K562 (cell line): ENCODE data around the gene WDR81. TPM values are rescaled to one million over a fixed set of nuclear protein-coding genes. Genes with fewer than 3 reads are reported as not detected.

ENCODE experiments used
- ATAC-seq: fragments of 200-7000 bp; cut with Tn5 transposase; 3 replicates; pipeline ENCODE4 v1.9.1; 2020; ENCODE audit warnings: moderate library complexity
- BruUV-seq: library from RNA; stranded (reverse); fragments of 400-500 nt; replicated peaks from 2 replicates; lab custom pipeline; 2021; lab: Mats Ljungman, UMichigan
- CTCF ChIA-PET: fragments of 300-600 bp; formaldehyde crosslinking; extraction: SDS; loops from one replicate; lab custom pipeline; 2021; ENCODE audit warnings: low intra/inter-chr PET ratio; lab: Yijun Ruan, JAX
- POLR2A ChIA-PET: fragments of 300-600, 350-650 bp; sonication (Branson Sonifier 250); formaldehyde crosslinking; extraction: SDS; loops from one replicate; lab custom pipeline; 2021; ENCODE audit warnings: antibody characterized with exemption, inconsistent platforms; lab: Yijun Ruan, JAX
- DNase-seq, 4 experiments: peaks; one replicate each; pipeline versions ENCODE4 v3.0.0 to v3.0.0-alpha.2; 2011 to 2018; ENCODE audit warnings: low spot score in 3 of 4, mixed read lengths in 3 of 4; ENCODE audit errors: extremely low read depth in 1 of 4
- FAIRE-seq: peaks from 2 replicates; lab custom pipeline; 2011; peaks lifted over from hg19 to GRCh38; lab: Jason Lieb, UNC
- H2AFZ ChIP-seq: 2 replicates; pipeline ENCODE4 v1.6.0; 2011; ENCODE audit warnings: low read depth, low read length, control low read depth, inconsistent platforms
- H3K27ac ChIP-seq: fragments of 200-600 bp; 3 replicates; pipeline ENCODE4 v1.8.0; 2011; ENCODE audit warnings: low read depth, mild to moderate bottlenecking, control low read depth, inconsistent platforms, low read length, moderate library complexity, mixed read lengths; ENCODE audit errors: extremely low read depth
- H3K27me3 ChIP-seq, 2 experiments: fragments of 300-600 bp in 1 of 2; 2 replicates in 1 of 2; 3 replicates in 1 of 2; pipeline versions ENCODE4 v1.6.0 to v1.8.0; 2011; ENCODE audit warnings: inconsistent platforms in 2 of 2, low read length in 2 of 2, mild to moderate bottlenecking in 1 of 2, mixed read lengths in 1 of 2, moderate library complexity in 1 of 2; ENCODE audit not compliant: control insufficient read depth in 2 of 2, insufficient read depth in 2 of 2
- H3K36me3 ChIP-seq: fragments of 300-600 bp; 3 replicates; pipeline ENCODE4 v1.8.0; 2011; ENCODE audit warnings: mild to moderate bottlenecking, low read length, inconsistent platforms; ENCODE audit not compliant: control insufficient read depth, insufficient read depth
- H3K4me1 ChIP-seq, 2 experiments: fragments of 200-600 bp in 1 of 2; replicated peaks in 1 of 2; 2 replicates in 1 of 2; 3 replicates in 1 of 2; pipeline versions ENCODE4 v1.5.1 to v1.8.0; 2011; ENCODE audit warnings: inconsistent platforms in 2 of 2, low read length in 2 of 2, mild to moderate bottlenecking in 1 of 2, mixed read lengths in 1 of 2, moderate library complexity in 1 of 2; ENCODE audit not compliant: control insufficient read depth in 2 of 2, insufficient read depth in 2 of 2
- H3K4me2 ChIP-seq: 2 replicates; pipeline ENCODE4 v1.6.1; 2011; ENCODE audit warnings: low read length, control low read depth, inconsistent platforms, mixed read lengths; ENCODE audit not compliant: insufficient read depth
- H3K4me3 ChIP-seq: fragments of 200-600 bp; sonication (generic), shearing (Covaris generic); 2 replicates; pipeline ENCODE4 v1.5.1; 2016; ENCODE audit warnings: control low read depth, inconsistent platforms
- H3K79me2 ChIP-seq: fragments of 200-600 bp; 3 replicates; pipeline ENCODE4 v1.8.0; 2011; ENCODE audit warnings: low read length, inconsistent platforms; ENCODE audit not compliant: control insufficient read depth, insufficient read depth
- H3K9ac ChIP-seq, 2 experiments: 2 replicates each; pipeline versions ENCODE4 v1.6.0 to v1.6.1; 2011; ENCODE audit warnings: low read depth in 2 of 2, low read length in 2 of 2, control low read depth in 1 of 2, inconsistent platforms in 1 of 2, mild to moderate bottlenecking in 1 of 2, mixed read lengths in 1 of 2; ENCODE audit not compliant: insufficient read depth in 1 of 2
- H3K9me1 ChIP-seq: one replicate; pipeline ENCODE4 v1.6.0; 2011; ENCODE audit warnings: inconsistent platforms, mild to moderate bottlenecking, low read length, moderate library complexity; ENCODE audit not compliant: control insufficient read depth, insufficient read depth
- H3K9me3 ChIP-seq: replicated peaks from 2 replicates; pipeline ENCODE4 v1.5.1; 2011; ENCODE audit warnings: low read depth, low read length, inconsistent platforms; ENCODE audit not compliant: control insufficient read depth, insufficient read depth
- H4K20me1 ChIP-seq: replicated peaks from 2 replicates; pipeline ENCODE4 v1.6.1; 2011; ENCODE audit warnings: low read length, inconsistent platforms, mixed read lengths; ENCODE audit not compliant: control insufficient read depth, insufficient read depth
- CREM ChIP-seq: IDR thresholded peaks from 2 replicates; pipeline ENCODE4 v1.6.1; 2014; ENCODE audit warnings: antibody characterized with exemption, low read depth
- DDX20 ChIP-seq: fragments of 450-650 bp; IDR thresholded peaks from 2 replicates; pipeline ENCODE4 v1.6.1; 2016; ENCODE audit warnings: missing genetic modification characterization, low read depth, mild to moderate bottlenecking, missing compliant biosample characterization, moderate library complexity
- DNMT1 ChIP-seq: fragments of 450-650 bp; IDR thresholded peaks from 2 replicates; pipeline ENCODE4 v1.6.1; 2016; ENCODE audit warnings: antibody characterized with exemption, mild to moderate bottlenecking
- ESRRA ChIP-seq: fragments of 450-650 bp; IDR thresholded peaks from 2 replicates; pipeline ENCODE4 v1.6.1; 2014; ENCODE audit warnings: low read depth, mild to moderate bottlenecking, moderate library complexity, borderline replicate concordance
- GABPB1 ChIP-seq: sonication (generic); formaldehyde crosslinking; IDR thresholded peaks from 2 replicates; pipeline ENCODE4 v1.8.0; 2022; ENCODE audit warnings: mild to moderate bottlenecking, missing genetic modification reagents
- GATAD2B ChIP-seq: fragments of 450-650 bp; IDR thresholded peaks from 2 replicates; pipeline ENCODE4 v1.6.1; 2017; ENCODE audit warnings: mild to moderate bottlenecking, borderline replicate concordance
- KLF16 ChIP-seq: IDR thresholded peaks from 2 replicates; pipeline ENCODE4 v1.6.1; 2016; ENCODE audit warnings: antibody characterized with exemption
- MEIS2 ChIP-seq: fragments of 450-650 bp; IDR thresholded peaks from 2 replicates; pipeline ENCODE4 v1.6.1; 2014; ENCODE audit warnings: mild to moderate bottlenecking; ENCODE audit not compliant: partially characterized antibody
- PCBP2 ChIP-seq: fragments of 200-400 bp; formaldehyde crosslinking; IDR thresholded peaks from 2 replicates; pipeline ENCODE4 v1.6.1; 2018; ENCODE audit warnings: low read length, low read depth, mild to moderate bottlenecking, moderate library complexity; ENCODE audit not compliant: poor library complexity, severe bottlenecking
- POLR2AphosphoS2 ChIP-seq: IDR thresholded peaks from 2 replicates; pipeline ENCODE4 v1.6.1; 2012; ENCODE audit warnings: low read length, improper control_type of control experiment
- PRMT5 ChIP-seq: sonication (generic); formaldehyde crosslinking; IDR thresholded peaks from 2 replicates; pipeline ENCODE4 v1.5.0; 2020; ENCODE audit warnings: missing genetic modification reagents
- RAD21 ChIP-seq, 2 experiments: fragments of 250-450 bp in 1 of 2; fragments of 450-650 bp in 1 of 2; sonication (Bioruptor Pico) in 1 of 2; formaldehyde crosslinking in 1 of 2; IDR thresholded peaks in 1 of 2; conservative IDR thresholded peaks in 1 of 2; 2 replicates each; pipeline versions ENCODE4 v1.4.0 to v1.8.0; 2020 to 2022; ENCODE audit warnings: mild to moderate bottlenecking in 2 of 2, moderate library complexity in 1 of 2
- RCOR1 ChIP-seq, 2 experiments: IDR thresholded peaks; 2 replicates each; pipeline ENCODE4 v1.6.1; 2012; ENCODE audit warnings: low read depth in 2 of 2, low read length in 2 of 2, borderline replicate concordance in 1 of 2, improper control_type of control experiment in 1 of 2
- RFX7 ChIP-seq: fragments of 250-450 bp; sonication (Bioruptor Pico); IDR thresholded peaks from 2 replicates; pipeline ENCODE4 v1.5.1; 2021; ENCODE audit warnings: mild to moderate bottlenecking
- ZNF197 ChIP-seq: fragments of 200-800 bp; sonication (Bioruptor generic); IDR thresholded peaks from 2 replicates; pipeline ENCODE4 v1.6.1; 2016; ENCODE audit warnings: low read depth, missing genetic modification characterization, missing compliant biosample characterization
- ZNF23 ChIP-seq: fragments of 250-450 bp; sonication (Bioruptor Pico); IDR thresholded peaks from 2 replicates; pipeline ENCODE4 v1.4.0; 2020; ENCODE audit warnings: mild to moderate bottlenecking
- WGBS: fragments of 100-300 bp; shearing (Covaris generic); methylation state at CpG from one replicate; pipeline ENCODE4 v1.1.6; 2016; ENCODE audit warnings: low coverage, mixed read lengths; ENCODE audit not compliant: insufficient coverage; ENCODE audit errors: missing lambda C conversion rate; 5-methylcytosine and 5-hydroxymethylcytosine counted together
- in situ Hi-C: fragments of 300-500 bp; cut with MboI; formaldehyde crosslinking; loops from 4 replicates; pipeline ENCODE4 v1.15.0; 2018; ENCODE audit warnings: inconsistent platforms, mixed read lengths
- intact Hi-C: fragments of 100-400 bp; cut with micrococcal nuclease; formaldehyde crosslinking; loops from 2 replicates; pipeline ENCODE4 v1.14.2; 2022
- polyA plus RNA-seq, 8 experiments: library from polyadenylated mRNA; depleted of rRNA in 4 of 8; stranded (reverse) in 5 of 8; unstranded in 3 of 8; fragments of >200 nt; fragmentation: Nextera tagmentation in 2 of 8; fragmentation: Illumina TruSeq in 1 of 8; extraction: Ambion mirVana in 2 of 8; extraction: Trizol in 1 of 8; gene quantifications; 2 replicates each; pipeline versions ENCODE4 v1.2.1 to v1.2.3, GENCODE V29; 2011 to 2014; ENCODE audit warnings: inconsistent platforms in 1 of 8, missing spikeins in 1 of 8
- total RNA-seq, 7 experiments: library from RNA; depleted of rRNA in 6 of 7; stranded (reverse); fragments of >200 nt in 6 of 7; fragmentation: Illumina TruSeq in 2 of 7; extraction: Trizol in 2 of 7; gene quantifications; 2 replicates each; pipeline versions ENCODE4 v1.2.1 to v1.2.3, GENCODE V29; 2011 to 2021; ENCODE audit warnings: low replicate concordance in 1 of 7
- TF ChIP-seq, protein P1 (sequence below): IDR thresholded peaks from 2 replicates; pipeline ENCODE4 v1.6.1; 2016; ENCODE audit warnings: missing genetic modification characterization, missing compliant biosample characterization
- TF ChIP-seq, protein P2 (sequence below), 3 experiments: IDR thresholded peaks in 2 of 3; conservative IDR thresholded peaks in 1 of 3; 2 replicates each; pipeline ENCODE4 v1.5.1; 2011 to 2012; ENCODE audit warnings: low read length in 3 of 3, mild to moderate bottlenecking in 3 of 3, control low read depth in 2 of 3, improper control_type of control experiment in 1 of 3, inconsistent platforms in 1 of 3, low read depth in 1 of 3, mixed read lengths in 1 of 3, moderate library complexity in 1 of 3; ENCODE audit not compliant: insufficient read depth in 2 of 3

WDR81 gene
- total and polyA plus RNA-seq, 9 of the 15 experiments (the other 6 are each of a cell fraction or from before 2014, with no cell fraction given), result 0.01 to 17.1 (median 3.3) TPM

DNA sequence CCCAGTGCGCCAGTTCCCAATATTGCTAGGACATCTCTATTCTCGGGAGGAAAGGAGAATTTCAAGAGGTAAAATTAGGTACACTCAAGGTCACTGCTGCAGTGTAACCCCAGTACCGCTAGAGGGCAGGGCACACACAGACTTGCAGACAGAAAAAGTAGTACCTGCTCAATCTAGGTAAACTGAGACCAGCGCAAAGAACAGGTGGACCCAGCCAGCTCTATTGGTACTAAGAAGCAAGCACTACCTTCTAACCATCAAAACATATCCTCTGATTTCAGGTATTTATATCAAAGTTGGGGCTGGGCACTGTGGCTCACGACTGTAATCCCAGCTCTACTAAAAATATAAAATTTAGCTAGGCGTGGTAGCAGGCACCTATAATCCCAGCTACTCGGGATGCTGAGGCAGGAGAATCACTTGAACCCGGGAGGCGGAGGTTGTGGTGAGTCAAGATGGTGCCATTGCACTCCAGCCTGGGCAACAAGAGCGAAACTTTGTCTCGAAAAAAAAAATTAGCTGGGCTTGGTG lies 3.6 kb upstream of the WDR81 start:
- Histone ChIP-seq H3K27ac (no peak overlapping the region), H3K79me2 (peaks cover 12% of the 10 kb centered on the region; the same call in 2 of the 3 replicates), H2AFZ (no peak overlapping the region), H3K4me2 (no peak overlapping the region), H3K27me3 (no peaks in the 10 kb centered on the region), H3K4me1 (peaks cover 22 to 36% of the 10 kb centered on the region in 2 experiments; a peak in 4 of 5 replicates), H4K20me1 (no peaks in the 10 kb centered on the region), H3K9me3 (no peaks in the 10 kb centered on the region), H3K4me3 (no peak overlapping the region), H3K36me3 (no peaks in the 10 kb centered on the region), H3K9me1 (no peaks in the 10 kb centered on the region), H3K9ac (no peak overlapping the region)
- no TSS peak for BruUV-seq
- ChIA-PET CTCF (interaction anchor here (2.0 kb wide), 1 partner anchor 63 kb away, joined by 7 read pairs; no protein-coding TSS in a partner anchor), POLR2A (interaction anchor here (1.5 kb wide), 1 partner anchor 10 kb away, joined by 4 read pairs; no protein-coding TSS in a partner anchor)
- 32% methylated on average over 11 of the region's 11 CpGs for WGBS
- intact Hi-C loops (loop anchor here (5.0 kb wide), 1 partner anchor 61 kb away; no protein-coding TSS in a partner anchor), in situ Hi-C loops (no loop called here)
- FAIRE-seq, result peak; percentile 86
- no peak for ATAC-seq
- DNase-seq, result peak in 1 of 4 experiments; percentile 69
- TF ChIP-seq, protein P1, sequence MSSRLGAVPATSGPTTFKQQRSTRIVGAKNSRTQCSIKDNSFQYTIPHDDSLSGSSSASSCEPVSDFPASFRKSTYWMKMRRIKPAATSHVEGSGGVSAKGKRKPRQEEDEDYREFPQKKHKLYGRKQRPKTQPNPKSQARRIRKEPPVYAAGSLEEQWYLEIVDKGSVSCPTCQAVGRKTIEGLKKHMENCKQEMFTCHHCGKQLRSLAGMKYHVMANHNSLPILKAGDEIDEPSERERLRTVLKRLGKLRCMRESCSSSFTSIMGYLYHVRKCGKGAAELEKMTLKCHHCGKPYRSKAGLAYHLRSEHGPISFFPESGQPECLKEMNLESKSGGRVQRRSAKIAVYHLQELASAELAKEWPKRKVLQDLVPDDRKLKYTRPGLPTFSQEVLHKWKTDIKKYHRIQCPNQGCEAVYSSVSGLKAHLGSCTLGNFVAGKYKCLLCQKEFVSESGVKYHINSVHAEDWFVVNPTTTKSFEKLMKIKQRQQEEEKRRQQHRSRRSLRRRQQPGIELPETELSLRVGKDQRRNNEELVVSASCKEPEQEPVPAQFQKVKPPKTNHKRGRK, result no peak
- TF ChIP-seq RAD21 (CRISPR knock-in tag; conservative IDR thresholded peaks at IDR 0.05 in 1 of 2, IDR thresholded peaks at IDR 0.05 in 1 of 2) (peak; percentile 68 to 83), ZNF197 (CRISPR knock-in tag) (no peak), RFX7 (CRISPR knock-in tag) (no peak), ESRRA (peak; percentile 90), PRMT5 (CRISPR knock-in tag) (no peak), RCOR1 (IDR thresholded peaks at IDR 0.05; ENCODE audit: borderline replicate concordance in 1 of 2, low read depth in 2 of 2, low read length in 2 of 2) (no peak), DDX20 (no peak), MEIS2 (no peak), DNMT1 (no peak), GABPB1 (CRISPR knock-in tag) (no peak), KLF16 (peak; percentile 35; the same call in 1 of the 2 replicates), PCBP2 (no peak), POLR2AphosphoS2 (no peak), ZNF23 (CRISPR knock-in tag) (no peak), GATAD2B (0 out of 2 replicates have a peak, but pooled peaks have one; percentile 33), CREM (peak; percentile 39; the same call in 1 of the 2 replicates)
- TF ChIP-seq, protein P2, sequence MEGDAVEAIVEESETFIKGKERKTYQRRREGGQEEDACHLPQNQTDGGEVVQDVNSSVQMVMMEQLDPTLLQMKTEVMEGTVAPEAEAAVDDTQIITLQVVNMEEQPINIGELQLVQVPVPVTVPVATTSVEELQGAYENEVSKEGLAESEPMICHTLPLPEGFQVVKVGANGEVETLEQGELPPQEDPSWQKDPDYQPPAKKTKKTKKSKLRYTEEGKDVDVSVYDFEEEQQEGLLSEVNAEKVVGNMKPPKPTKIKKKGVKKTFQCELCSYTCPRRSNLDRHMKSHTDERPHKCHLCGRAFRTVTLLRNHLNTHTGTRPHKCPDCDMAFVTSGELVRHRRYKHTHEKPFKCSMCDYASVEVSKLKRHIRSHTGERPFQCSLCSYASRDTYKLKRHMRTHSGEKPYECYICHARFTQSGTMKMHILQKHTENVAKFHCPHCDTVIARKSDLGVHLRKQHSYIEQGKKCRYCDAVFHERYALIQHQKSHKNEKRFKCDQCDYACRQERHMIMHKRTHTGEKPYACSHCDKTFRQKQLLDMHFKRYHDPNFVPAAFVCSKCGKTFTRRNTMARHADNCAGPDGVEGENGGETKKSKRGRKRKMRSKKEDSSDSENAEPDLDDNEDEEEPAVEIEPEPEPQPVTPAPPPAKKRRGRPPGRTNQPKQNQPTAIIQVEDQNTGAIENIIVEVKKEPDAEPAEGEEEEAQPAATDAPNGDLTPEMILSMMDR (IDR thresholded peaks at IDR 0.05 in 2 of 3, conservative IDR thresholded peaks at IDR 0.05 in 1 of 3; ENCODE audit: insufficient read depth in 2 of 3, low read depth in 1 of 3, low read length in 3 of 3), result peak; percentile 76 to 91 (median 86)
